ENCODE results near the gene KIFAP3.
A peak's percentile ranks its signal among the peaks of the same experiment; 100 is the strongest.

KIFAP3 gene

GRCh38 chr1:169885207-169885606 is 189.3 kb downstream of the KIFAP3 start:
- H3K4me3 ChIP-seq (replicated peaks; ENCODE audit: low read depth, low read length): no peak overlapping the region
- DNase-seq (ENCODE audit: extremely low read depth, low read depth): no peak
- TF ChIP-seq, protein P1, sequence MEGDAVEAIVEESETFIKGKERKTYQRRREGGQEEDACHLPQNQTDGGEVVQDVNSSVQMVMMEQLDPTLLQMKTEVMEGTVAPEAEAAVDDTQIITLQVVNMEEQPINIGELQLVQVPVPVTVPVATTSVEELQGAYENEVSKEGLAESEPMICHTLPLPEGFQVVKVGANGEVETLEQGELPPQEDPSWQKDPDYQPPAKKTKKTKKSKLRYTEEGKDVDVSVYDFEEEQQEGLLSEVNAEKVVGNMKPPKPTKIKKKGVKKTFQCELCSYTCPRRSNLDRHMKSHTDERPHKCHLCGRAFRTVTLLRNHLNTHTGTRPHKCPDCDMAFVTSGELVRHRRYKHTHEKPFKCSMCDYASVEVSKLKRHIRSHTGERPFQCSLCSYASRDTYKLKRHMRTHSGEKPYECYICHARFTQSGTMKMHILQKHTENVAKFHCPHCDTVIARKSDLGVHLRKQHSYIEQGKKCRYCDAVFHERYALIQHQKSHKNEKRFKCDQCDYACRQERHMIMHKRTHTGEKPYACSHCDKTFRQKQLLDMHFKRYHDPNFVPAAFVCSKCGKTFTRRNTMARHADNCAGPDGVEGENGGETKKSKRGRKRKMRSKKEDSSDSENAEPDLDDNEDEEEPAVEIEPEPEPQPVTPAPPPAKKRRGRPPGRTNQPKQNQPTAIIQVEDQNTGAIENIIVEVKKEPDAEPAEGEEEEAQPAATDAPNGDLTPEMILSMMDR (IDR thresholded peaks at IDR 0.05; ENCODE audit: low read depth, low read length, missing control alignments): no peak

DNA sequence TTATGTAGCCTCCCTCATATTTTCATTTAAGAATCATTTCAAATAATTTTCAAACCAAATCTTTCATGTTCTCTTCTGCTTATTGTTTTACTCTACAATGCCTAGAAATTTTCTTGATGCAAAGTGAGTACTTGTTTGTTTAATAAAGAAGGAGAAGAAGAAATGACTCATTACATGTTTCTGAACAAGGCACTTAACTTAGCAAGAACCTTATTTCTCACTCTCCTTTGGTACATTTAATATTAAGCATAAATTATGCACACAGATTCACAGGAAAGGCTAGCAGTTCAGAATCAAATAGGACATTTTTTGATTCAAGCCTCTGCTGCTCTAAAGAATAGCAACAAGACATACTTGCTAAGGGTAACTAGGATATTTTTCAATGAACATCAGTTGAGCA is 189.9 kb downstream of the KIFAP3 start:
- DNase-seq (ENCODE audit: extremely low read depth, low read depth): no peak

GRCh38 chr1:169882039-169882511 is 192.4 kb downstream of the KIFAP3 start:
- H3K4me3 ChIP-seq (replicated peaks; ENCODE audit: low read depth, low read length): no peak overlapping the region
- no peak for DNase-seq (ENCODE audit: extremely low read depth, low read depth)
- TF ChIP-seq, protein P1 (IDR thresholded peaks at IDR 0.05; ENCODE audit: low read depth, low read length, missing control alignments): no peak

More for the DNA sequence above, 189.9 kb downstream of the KIFAP3 start:
- no peak overlapping the region for H3K4me3 ChIP-seq (replicated peaks; ENCODE audit: low read depth, low read length)
- TF ChIP-seq, protein P1 (IDR thresholded peaks at IDR 0.05; ENCODE audit: low read depth, low read length, missing control alignments): no peak

DNA sequence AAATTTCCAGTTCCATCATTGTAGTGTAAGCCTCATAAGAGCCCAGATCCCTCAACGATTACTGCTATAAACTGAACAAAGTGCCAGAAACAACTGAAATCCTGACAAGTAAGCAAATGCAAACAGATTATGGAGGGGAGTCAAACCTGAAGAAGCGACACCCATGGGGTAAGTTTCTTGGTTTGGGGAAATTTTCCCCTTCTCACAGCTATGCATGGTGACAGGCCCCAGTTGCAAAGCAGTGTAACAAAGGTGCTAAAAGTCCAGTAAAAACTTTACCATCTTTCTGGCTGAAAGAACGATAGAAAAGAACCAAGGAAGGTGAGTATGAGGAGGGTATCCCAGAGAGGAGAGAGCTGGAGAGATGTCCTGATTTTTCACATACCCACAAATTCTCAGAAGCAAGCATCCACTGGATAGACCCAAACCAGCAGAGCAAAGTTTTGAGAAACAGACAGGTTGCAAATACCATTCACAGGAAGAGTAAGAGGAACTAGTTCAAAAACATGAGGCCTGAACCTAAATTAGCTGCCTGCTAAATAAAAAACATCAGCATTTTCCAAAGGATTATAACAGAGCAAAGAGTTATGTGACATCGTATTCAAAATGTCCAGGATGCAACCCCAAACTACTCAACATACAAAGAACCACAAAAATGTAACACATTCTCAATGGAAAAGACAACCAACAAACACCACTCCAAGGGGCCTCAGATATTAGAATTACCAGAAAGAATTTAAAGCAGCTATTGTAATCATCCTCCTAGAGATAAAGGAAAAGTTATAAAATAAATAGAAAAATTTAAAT is 195.3 kb downstream of the KIFAP3 start:
- TF ChIP-seq, protein P1 (IDR thresholded peaks at IDR 0.05; ENCODE audit: low read depth, low read length, missing control alignments): no peak
- DNase-seq (ENCODE audit: extremely low read depth, low read depth): no peak
- no peak overlapping the region for H3K4me3 ChIP-seq (replicated peaks; ENCODE audit: low read depth, low read length)

GRCh38 chr1:169878498-169878897 is 196.0 kb downstream of the KIFAP3 start:
- no peak for DNase-seq (ENCODE audit: extremely low read depth, low read depth)
- H3K4me3 ChIP-seq (replicated peaks; ENCODE audit: low read depth, low read length): no peak overlapping the region
- TF ChIP-seq, protein P1 (IDR thresholded peaks at IDR 0.05; ENCODE audit: low read depth, low read length, missing control alignments): no peak

- H3K4me3 ChIP-seq (replicated peaks; ENCODE audit: low read depth, low read length): no peak overlapping the region
- peak; percentile 87 for DNase-seq (ENCODE audit: extremely low read depth, low read depth)
- TF ChIP-seq, protein P1 (IDR thresholded peaks at IDR 0.05; ENCODE audit: low read depth, low read length, missing control alignments): no peak
These were observed 196.5 kb downstream of the KIFAP3 start for GRCh38 chr1:169877800-169878491.

Measured in HFF-Myc (cell line).